GM12891 (cell line): ENCODE results near the gene INTS6.

Source experiments
- DNase-seq: peaks from one replicate; pipeline ENCODE4 v3.0.0; 2011; ENCODE audit warnings: low spot score; ENCODE audit not compliant: insufficient read length
- FAIRE-seq: peaks from 2 replicates; lab custom pipeline; 2011; peaks lifted over from hg19 to GRCh38; lab: Jason Lieb, UNC
- PAX5 ChIP-seq: IDR thresholded peaks from 2 replicates; pipeline ENCODE4 v1.6.1; 2011; ENCODE audit warnings: low read length, moderate library complexity, mild to moderate bottlenecking; ENCODE audit not compliant: insufficient read depth, severe bottlenecking
- POLR2A ChIP-seq: IDR thresholded peaks from 2 replicates; pipeline ENCODE4 v1.6.1; 2011; ENCODE audit warnings: low read depth, low read length, control low read depth
- POLR2AphosphoS5 ChIP-seq: IDR thresholded peaks from 2 replicates; pipeline ENCODE4 v1.6.1; 2011; ENCODE audit warnings: low read depth, low read length, control low read depth
- POU2F2 ChIP-seq: IDR thresholded peaks from 2 replicates; pipeline ENCODE4 v1.6.1; 2011; ENCODE audit warnings: low read depth, mild to moderate bottlenecking, control low read depth, low read length, moderate library complexity
- SPI1 ChIP-seq: IDR thresholded peaks from 2 replicates; pipeline ENCODE4 v1.6.1; 2011; ENCODE audit warnings: low read depth, low read length, control low read depth
- TAF1 ChIP-seq: IDR thresholded peaks from 2 replicates; pipeline ENCODE4 v1.6.1; 2011; ENCODE audit warnings: low read depth, low read length, control low read depth

INTS6 gene

GRCh38 chr13:51456510-51456909 lies 3.7 kb upstream of the INTS6 start:
- DNase-seq (no peak), FAIRE-seq (no peak)
- TF ChIP-seq SPI1 = no peak
- TF ChIP-seq TAF1 = no peak

GRCh38 chr13:51455532-51455931 lies 2.7 kb upstream of the INTS6 start:
- DNase-seq = no peak
- TF ChIP-seq POU2F2 (no peak), TAF1 (no peak), POLR2A (no peak), PAX5 (no peak), POLR2AphosphoS5 (no peak), SPI1 (no peak)
- no peak for FAIRE-seq

DNA sequence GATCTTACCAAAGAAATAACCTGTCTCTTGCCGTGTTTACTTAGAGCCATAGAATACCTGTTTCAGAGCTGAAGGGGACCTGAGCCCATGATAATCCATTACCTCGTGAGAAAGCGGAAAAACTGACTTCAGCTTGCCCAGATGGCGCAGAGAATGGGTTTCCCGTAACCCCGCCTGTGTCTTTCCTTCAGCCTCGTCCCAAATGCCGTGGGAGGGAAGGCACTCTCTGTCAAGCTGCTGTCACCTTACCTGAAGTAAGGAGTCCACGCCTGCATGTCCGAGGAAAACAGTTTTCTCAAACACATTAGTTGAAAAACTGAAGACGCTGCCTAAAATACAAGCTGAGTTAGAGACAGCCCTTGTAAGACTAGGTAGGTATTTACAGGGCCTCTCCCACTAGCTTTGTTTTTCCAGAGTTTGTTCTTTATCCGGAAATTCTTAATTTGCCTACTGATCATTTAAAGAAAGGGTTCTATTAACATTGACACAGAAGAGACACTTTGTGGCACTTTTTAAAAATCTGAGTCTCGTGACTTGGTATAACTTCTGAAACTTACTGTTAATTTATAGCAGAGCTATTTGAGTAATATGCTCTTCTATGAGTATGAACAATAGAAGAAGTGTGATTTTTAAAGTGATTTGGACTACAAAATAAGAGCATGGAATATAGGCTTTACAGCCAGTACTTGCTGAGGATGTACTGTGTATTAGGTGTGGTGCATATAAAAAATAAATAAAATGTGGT lies 1.3 kb upstream of the INTS6 start:
- no peak for DNase-seq
- FAIRE-seq = no peak
- TF ChIP-seq POU2F2 = no peak
- peak; percentile 10; the same call in 1 of the 2 replicates for TF ChIP-seq POLR2AphosphoS5

DNA sequence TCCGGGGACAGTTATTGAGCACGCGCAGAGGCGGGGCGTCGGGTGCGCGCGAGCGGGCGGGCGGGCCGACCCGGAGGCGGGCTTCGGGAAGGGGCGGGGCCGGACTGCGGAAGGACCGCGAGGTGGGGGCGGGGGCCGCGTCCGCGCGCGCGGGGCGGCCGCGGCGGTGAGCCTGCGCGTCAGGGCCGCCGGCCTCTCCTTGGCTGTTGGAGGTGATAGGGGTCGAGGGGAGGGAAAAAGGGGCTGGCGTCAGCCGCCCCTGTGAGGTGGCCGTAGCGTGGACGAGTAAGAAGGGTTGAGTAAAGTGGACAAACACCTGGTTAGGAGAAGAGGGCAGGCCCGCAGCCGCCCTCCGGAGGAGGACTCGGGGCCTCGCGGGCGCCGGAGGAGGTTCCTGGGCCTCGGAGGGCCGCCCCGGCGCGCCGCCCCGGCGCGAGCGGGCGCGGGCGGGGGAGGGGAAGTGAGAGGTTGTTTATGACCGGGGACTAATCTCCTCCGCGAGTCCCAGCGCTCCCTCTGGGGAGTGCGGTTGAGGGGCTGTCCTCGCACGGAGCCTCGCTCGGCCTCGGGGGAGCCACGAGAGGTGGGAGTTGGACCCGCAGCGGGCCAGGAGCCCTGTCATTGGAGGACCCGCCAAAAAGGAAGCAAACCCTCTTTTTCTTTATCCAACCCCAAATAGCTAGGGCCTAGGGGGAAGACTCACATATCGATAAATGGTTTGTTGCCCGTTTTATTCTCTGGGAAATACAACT lies 547 bp upstream of the INTS6 start:
- TF ChIP-seq TAF1 (peak; percentile 59; the same call in 1 of the 2 replicates), POLR2AphosphoS5 (peak; percentile 54; the same call in 1 of the 2 replicates), POLR2A (no peak), POU2F2 (no peak), SPI1 (peak; percentile 51; the same call in 1 of the 2 replicates)
- peak; percentile 75 for DNase-seq
- FAIRE-seq = peak; percentile 97

DNA sequence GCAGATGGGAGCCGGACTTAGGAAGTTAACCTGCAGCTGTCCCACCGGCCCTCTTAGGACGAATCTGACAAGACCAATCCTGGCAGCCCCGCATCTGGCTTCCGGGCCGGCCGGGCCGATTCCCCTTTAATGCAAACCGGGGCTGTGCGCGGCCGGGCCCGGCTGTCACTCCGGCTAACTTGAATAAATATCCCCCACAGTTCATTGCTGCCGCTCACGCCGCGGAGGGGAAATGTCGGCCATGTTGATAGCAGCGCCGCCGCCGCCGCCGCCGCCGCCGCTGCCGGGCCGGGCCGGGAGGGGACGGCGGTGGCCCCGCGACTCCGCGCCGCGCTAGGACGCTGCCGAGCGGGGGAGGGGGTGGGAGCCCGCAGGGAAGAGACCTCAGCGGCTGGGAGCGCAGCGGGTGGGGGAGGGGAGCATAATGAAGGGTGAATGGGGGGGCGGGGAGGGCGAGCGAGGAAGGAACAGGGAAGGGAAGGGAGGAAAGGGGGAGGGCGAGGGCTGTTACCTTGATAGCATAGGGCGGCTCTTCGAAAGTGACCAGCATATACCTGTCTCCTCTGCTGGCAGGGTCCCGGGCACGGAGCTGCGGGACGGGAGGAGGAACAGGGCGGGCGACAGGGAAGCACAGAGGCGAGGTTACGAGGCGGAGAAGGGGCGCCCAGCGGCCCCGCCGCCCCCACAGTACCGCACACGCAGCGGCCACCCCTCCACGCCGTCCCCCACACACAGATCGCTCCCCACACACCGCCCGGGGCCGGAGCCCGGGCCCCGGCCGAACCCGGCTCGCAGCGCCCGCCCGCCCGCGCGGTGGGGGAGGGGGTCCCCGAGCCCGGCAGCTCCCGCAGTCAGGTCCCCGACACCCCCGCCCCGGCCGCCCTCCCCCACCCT lies 1.1 kb downstream of the INTS6 start:
- DNase-seq = no peak
- TF ChIP-seq PAX5 (no peak), TAF1 (peak; percentile 9; the same call in 1 of the 2 replicates), POLR2AphosphoS5 (0 out of 2 replicates have a peak, but pooled peaks have one; percentile 1), POU2F2 (no peak; the same call in 1 of the 2 replicates), SPI1 (peak; percentile 1; the same call in 1 of the 2 replicates)
- FAIRE-seq = peak; percentile 88

- FAIRE-seq (no peak), DNase-seq (no peak)
- TF ChIP-seq POLR2A (no peak), TAF1 (no peak), POU2F2 (no peak), SPI1 (no peak), POLR2AphosphoS5 (no peak), PAX5 (no peak)
Measured at GRCh38 chr13:51451134-51451466, 1.7 kb downstream of the INTS6 start.

GRCh38 chr13:51449018-51449417 lies 3.8 kb downstream of the INTS6 start:
- no peak for TF ChIP-seq TAF1
- TF ChIP-seq SPI1 = no peak
- TF ChIP-seq POLR2AphosphoS5 = no peak
- TF ChIP-seq POLR2A = no peak
- no peak for TF ChIP-seq PAX5
- TF ChIP-seq POU2F2 = no peak
- DNase-seq (no peak), FAIRE-seq (no peak)

GRCh38 chr13:51444922-51445321 lies 7.9 kb downstream of the INTS6 start:
- FAIRE-seq (no peak), DNase-seq (no peak)
- no peak for TF ChIP-seq TAF1
- TF ChIP-seq PAX5 = no peak
- no peak for TF ChIP-seq POLR2A
- no peak for TF ChIP-seq POU2F2
- TF ChIP-seq POLR2AphosphoS5 = no peak

DNA sequence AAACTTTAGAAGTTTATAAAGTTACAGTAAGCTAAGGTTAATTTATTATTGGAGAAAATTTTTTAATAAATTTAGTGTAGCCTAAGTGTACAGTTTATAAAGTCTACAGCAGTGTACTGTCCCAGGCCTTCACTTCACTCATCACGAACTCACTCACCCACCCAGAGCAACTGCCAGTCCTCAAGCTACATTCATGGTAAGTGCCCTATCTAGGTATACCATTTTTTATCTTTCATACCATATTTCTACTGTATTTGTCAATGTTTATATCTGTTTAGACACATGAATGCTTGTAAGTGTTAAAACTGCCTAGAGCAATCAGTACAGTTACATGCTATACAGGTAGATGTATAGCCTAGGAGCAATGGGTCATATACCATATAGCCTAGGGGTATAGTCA lies 12.5 kb downstream of the INTS6 start:
- DNase-seq (no peak), FAIRE-seq (no peak)
- TF ChIP-seq POLR2AphosphoS5 = no peak
- no peak for TF ChIP-seq POU2F2
- TF ChIP-seq TAF1 = no peak
- no peak for TF ChIP-seq SPI1
- TF ChIP-seq PAX5 = no peak
- no peak for TF ChIP-seq POLR2A

DNA sequence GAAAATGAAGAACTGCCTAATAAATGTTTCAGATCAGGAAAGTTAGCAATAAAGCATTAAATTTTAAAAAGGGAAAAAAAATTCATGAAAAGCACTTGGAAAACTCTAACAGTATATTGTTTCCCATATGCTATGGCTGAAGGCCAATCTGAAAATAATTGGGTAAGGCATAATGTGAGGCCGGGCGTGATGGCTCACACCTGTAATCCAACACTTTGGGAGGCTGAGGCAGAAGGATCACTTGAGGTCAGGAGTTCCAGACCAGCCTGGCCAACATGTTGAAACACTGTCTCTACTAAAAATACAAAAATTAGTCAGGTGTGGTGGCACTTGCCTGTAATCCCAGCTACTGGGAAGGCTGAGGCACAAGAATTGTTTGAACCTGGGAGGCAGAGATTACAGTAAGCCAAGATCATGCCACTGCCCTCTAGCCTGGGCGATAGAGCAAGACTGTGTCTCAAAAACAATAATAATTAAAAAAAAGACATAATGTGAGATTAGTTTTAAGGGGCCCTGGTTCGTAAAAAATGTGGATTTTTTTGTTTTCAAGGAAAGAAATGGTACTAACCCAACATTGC lies 15.2 kb downstream of the INTS6 start:
- no peak for FAIRE-seq
- TF ChIP-seq SPI1 = no peak
- no peak for TF ChIP-seq PAX5
- no peak for TF ChIP-seq POU2F2
- no peak for TF ChIP-seq POLR2A
- no peak for TF ChIP-seq TAF1
- no peak for TF ChIP-seq POLR2AphosphoS5
- DNase-seq = no peak
